Right kidney (tissue), 1 donor: ENCODE measurements around the gene CDC5L.

Source experiments
- DNase-seq: peaks from one replicate; pipeline ENCODE4 v3.0.0-alpha.2; 2016

The CDC5L gene

GRCh38 chr6:44499609-44500008, 112.1 kb downstream of the CDC5L start:
- DNase-seq: no peak
